HepG2 (cell line): ENCODE results near the gene TRAIP. TPM values are rescaled to one million over a fixed set of nuclear protein-coding genes. Genes with fewer than 3 reads are reported as not detected.

Experiments
- ARHGAP35 ChIP-seq: sonication (generic); formaldehyde crosslinking; IDR thresholded peaks from 2 replicates; pipeline ENCODE4 v1.9.0; 2022; ENCODE audit warnings: mild to moderate bottlenecking, inconsistent platforms, moderate library complexity, missing genetic modification reagents, borderline replicate concordance
- HNRNPL ChIP-seq: fragments of 200-400 bp; formaldehyde crosslinking; IDR thresholded peaks from 2 replicates; pipeline ENCODE4 v1.6.1; 2017; ENCODE audit warnings: mild to moderate bottlenecking, low read depth, low read length
- IRX3 ChIP-seq: sonication (generic); formaldehyde crosslinking; IDR thresholded peaks from 2 replicates; pipeline ENCODE4 v1.8.1; 2023; ENCODE audit warnings: mild to moderate bottlenecking, low read depth, missing genetic modification reagents, borderline replicate concordance
- NFYC ChIP-seq: IDR thresholded peaks from 2 replicates; pipeline ENCODE4 v1.6.1; 2016; ENCODE audit warnings: missing genetic modification reagents, missing compliant biosample characterization
- NKX3-1 ChIP-seq: sonication (generic); formaldehyde crosslinking; IDR thresholded peaks from 2 replicates; pipeline ENCODE4 v1.5.0; 2020; ENCODE audit warnings: missing genetic modification reagents
- POLR2AphosphoS5 ChIP-seq: IDR thresholded peaks from 2 replicates; pipeline ENCODE4 v1.6.1; 2012; ENCODE audit warnings: low read depth, low read length
- RAD21 ChIP-seq: fragments of 450-650 bp; formaldehyde crosslinking; IDR thresholded peaks from 2 replicates; pipeline ENCODE4 v1.5.0; 2020; ENCODE audit warnings: mild to moderate bottlenecking
- SP2 ChIP-seq: sonication (generic); formaldehyde crosslinking; IDR thresholded peaks from 2 replicates; pipeline ENCODE4 v1.5.1; 2020; ENCODE audit warnings: mild to moderate bottlenecking, missing genetic modification reagents
- ZC3H13 ChIP-seq: sonication (generic); formaldehyde crosslinking; IDR thresholded peaks from 2 replicates; pipeline ENCODE4 v1.8.1; 2023; ENCODE audit warnings: mild to moderate bottlenecking, missing genetic modification reagents, moderate library complexity
- ZNF335 ChIP-seq: sonication (generic); formaldehyde crosslinking; IDR thresholded peaks from 2 replicates; pipeline ENCODE4 v1.4.0; 2020; ENCODE audit warnings: missing genetic modification reagents
- polyA plus RNA-seq, 8 experiments: library from polyadenylated mRNA; depleted of rRNA in 3 of 8; stranded (reverse) in 7 of 8; unstranded in 1 of 8; fragments of >200 nt; fragmentation: Illumina TruSeq in 4 of 8; extraction: Trizol in 4 of 8; gene quantifications; 2 replicates each; pipeline versions ENCODE4 v1.2.1 to v1.2.3, GENCODE V29; 2011 to 2016; ENCODE audit warnings: low read depth in 4 of 8, missing spikeins in 1 of 8, mixed read lengths in 1 of 8; ENCODE audit not compliant: insufficient read depth in 1 of 8
- total RNA-seq, 5 experiments: library from RNA; depleted of rRNA; stranded (reverse); fragments of >200 nt; fragmentation: Illumina TruSeq; extraction: Trizol; gene quantifications; 2 replicates each; pipeline ENCODE4 v1.2.3, GENCODE V29; 2016; ENCODE audit warnings: low read depth in 1 of 5
- TF ChIP-seq, protein P1 (sequence below): sonication (generic); formaldehyde crosslinking; IDR thresholded peaks from 2 replicates; pipeline ENCODE4 v1.4.0; 2020; ENCODE audit warnings: mild to moderate bottlenecking, missing genetic modification reagents, borderline replicate concordance
- TF ChIP-seq, protein P2 (sequence below): sonication (generic); formaldehyde crosslinking; IDR thresholded peaks from 2 replicates; pipeline ENCODE4 v1.8.1; 2022; ENCODE audit warnings: low read depth, mild to moderate bottlenecking, missing genetic modification reagents
- TF ChIP-seq, protein P3 (sequence below): sonication (generic); formaldehyde crosslinking; IDR thresholded peaks from 2 replicates; pipeline ENCODE4 v1.5.0; 2020; ENCODE audit warnings: mild to moderate bottlenecking, missing genetic modification reagents, borderline replicate concordance
- TF ChIP-seq, protein P4 (sequence below): IDR thresholded peaks from 2 replicates; pipeline ENCODE4 v1.6.1; 2016

Gene TRAIP
- total and polyA plus RNA-seq, 2 of the 13 experiments (the other 11 are each of a cell fraction or from before 2014, with no cell fraction given) = 13.9 to 23.9 TPM

DNA sequence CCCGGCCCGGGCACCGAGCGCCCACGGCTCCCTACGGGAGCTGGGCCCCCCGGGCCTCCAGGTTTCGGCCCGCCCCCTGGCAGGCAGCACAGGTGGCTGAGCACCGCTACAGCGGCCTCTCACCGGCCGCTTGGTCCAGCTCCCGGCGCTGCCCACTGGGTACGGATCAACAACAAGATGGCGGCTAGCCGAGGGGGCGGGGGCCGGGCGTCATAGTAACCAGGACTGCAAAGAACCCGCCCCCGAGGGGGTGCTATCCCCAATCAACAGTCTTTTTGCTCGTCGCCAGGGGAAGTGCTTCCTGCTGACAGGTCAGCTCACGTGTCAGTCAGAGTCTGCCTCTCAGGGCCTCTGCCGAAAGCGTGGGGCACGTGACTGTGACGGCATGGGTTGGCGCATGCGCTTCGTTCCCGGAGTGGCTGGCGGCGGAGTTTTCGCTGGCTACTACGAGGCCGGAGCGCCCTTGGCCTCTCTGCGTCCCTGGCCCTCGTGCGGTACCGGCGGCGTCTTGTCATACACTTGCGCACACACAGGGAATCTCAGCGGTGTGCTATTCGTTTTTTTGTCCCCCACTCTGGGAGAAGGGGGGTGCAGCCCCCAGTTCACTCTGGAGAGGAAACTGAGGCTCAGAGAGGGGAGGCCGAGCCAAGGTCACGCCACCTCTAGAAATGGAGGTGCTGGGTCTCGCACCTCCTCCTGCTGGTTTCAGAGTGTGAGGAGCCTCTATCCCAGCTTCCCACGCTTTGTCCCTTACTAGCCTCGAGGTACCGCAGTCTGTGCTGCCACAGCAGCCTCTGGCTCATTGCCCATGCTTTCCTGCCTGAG, 69.8 kb downstream of the TRAIP start, which contains the start of gene IP6K1 (continued):
- TF ChIP-seq, protein P1, sequence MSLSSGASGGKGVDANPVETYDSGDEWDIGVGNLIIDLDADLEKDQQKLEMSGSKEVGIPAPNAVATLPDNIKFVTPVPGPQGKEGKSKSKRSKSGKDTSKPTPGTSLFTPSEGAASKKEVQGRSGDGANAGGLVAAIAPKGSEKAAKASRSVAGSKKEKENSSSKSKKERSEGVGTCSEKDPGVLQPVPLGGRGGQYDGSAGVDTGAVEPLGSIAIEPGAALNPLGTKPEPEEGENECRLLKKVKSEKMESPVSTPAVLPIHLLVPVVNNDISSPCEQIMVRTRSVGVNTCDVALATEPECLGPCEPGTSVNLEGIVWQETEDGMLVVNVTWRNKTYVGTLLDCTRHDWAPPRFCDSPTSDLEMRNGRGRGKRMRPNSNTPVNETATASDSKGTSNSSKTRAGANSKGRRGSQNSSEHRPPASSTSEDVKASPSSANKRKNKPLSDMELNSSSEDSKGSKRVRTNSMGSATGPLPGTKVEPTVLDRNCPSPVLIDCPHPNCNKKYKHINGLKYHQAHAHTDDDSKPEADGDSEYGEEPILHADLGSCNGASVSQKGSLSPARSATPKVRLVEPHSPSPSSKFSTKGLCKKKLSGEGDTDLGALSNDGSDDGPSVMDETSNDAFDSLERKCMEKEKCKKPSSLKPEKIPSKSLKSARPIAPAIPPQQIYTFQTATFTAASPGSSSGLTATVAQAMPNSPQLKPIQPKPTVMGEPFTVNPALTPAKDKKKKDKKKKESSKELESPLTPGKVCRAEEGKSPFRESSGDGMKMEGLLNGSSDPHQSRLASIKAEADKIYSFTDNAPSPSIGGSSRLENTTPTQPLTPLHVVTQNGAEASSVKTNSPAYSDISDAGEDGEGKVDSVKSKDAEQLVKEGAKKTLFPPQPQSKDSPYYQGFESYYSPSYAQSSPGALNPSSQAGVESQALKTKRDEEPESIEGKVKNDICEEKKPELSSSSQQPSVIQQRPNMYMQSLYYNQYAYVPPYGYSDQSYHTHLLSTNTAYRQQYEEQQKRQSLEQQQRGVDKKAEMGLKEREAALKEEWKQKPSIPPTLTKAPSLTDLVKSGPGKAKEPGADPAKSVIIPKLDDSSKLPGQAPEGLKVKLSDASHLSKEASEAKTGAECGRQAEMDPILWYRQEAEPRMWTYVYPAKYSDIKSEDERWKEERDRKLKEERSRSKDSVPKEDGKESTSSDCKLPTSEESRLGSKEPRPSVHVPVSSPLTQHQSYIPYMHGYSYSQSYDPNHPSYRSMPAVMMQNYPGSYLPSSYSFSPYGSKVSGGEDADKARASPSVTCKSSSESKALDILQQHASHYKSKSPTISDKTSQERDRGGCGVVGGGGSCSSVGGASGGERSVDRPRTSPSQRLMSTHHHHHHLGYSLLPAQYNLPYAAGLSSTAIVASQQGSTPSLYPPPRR (CRISPR knock-in tag) = 0 out of 2 replicates have a peak, but pooled peaks have one; percentile 27
- TF ChIP-seq SP2 (CRISPR knock-in tag) = peak; percentile 100
- TF ChIP-seq, protein P2, sequence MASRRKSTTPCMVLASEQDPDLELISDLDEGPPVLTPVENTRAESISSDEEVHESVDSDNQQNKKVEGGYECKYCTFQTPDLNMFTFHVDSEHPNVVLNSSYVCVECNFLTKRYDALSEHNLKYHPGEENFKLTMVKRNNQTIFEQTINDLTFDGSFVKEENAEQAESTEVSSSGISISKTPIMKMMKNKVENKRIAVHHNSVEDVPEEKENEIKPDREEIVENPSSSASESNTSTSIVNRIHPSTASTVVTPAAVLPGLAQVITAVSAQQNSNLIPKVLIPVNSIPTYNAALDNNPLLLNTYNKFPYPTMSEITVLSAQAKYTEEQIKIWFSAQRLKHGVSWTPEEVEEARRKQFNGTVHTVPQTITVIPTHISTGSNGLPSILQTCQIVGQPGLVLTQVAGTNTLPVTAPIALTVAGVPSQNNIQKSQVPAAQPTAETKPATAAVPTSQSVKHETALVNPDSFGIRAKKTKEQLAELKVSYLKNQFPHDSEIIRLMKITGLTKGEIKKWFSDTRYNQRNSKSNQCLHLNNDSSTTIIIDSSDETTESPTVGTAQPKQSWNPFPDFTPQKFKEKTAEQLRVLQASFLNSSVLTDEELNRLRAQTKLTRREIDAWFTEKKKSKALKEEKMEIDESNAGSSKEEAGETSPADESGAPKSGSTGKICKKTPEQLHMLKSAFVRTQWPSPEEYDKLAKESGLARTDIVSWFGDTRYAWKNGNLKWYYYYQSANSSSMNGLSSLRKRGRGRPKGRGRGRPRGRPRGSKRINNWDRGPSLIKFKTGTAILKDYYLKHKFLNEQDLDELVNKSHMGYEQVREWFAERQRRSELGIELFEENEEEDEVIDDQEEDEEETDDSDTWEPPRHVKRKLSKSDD (CRISPR knock-in tag) = peak; percentile 90
- 0 out of 2 replicates have a peak, but pooled peaks have one; percentile 22 for TF ChIP-seq ZNF335 (CRISPR knock-in tag)
- TF ChIP-seq IRX3 (CRISPR knock-in tag) = no peak
- TF ChIP-seq NKX3-1 (CRISPR knock-in tag) = no peak
- no peak; the same call in 1 of the 2 replicates for TF ChIP-seq RAD21 (CRISPR knock-in tag)
- 0 out of 2 replicates have a peak, but pooled peaks have one; percentile 72 for TF ChIP-seq HNRNPL
- TF ChIP-seq ZC3H13 (CRISPR knock-in tag) = peak; percentile 70; the same call in 1 of the 2 replicates
- TF ChIP-seq, protein P3, sequence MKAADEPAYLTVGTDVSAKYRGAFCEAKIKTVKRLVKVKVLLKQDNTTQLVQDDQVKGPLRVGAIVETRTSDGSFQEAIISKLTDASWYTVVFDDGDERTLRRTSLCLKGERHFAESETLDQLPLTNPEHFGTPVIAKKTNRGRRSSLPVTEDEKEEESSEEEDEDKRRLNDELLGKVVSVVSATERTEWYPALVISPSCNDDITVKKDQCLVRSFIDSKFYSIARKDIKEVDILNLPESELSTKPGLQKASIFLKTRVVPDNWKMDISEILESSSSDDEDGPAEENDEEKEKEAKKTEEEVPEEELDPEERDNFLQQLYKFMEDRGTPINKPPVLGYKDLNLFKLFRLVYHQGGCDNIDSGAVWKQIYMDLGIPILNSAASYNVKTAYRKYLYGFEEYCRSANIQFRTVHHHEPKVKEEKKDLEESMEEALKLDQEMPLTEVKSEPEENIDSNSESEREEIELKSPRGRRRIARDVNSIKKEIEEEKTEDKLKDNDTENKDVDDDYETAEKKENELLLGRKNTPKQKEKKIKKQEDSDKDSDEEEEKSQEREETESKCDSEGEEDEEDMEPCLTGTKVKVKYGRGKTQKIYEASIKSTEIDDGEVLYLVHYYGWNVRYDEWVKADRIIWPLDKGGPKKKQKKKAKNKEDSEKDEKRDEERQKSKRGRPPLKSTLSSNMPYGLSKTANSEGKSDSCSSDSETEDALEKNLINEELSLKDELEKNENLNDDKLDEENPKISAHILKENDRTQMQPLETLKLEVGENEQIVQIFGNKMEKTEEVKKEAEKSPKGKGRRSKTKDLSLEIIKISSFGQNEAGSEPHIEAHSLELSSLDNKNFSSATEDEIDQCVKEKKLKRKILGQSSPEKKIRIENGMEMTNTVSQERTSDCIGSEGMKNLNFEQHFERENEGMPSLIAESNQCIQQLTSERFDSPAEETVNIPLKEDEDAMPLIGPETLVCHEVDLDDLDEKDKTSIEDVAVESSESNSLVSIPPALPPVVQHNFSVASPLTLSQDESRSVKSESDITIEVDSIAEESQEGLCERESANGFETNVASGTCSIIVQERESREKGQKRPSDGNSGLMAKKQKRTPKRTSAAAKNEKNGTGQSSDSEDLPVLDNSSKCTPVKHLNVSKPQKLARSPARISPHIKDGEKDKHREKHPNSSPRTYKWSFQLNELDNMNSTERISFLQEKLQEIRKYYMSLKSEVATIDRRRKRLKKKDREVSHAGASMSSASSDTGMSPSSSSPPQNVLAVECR (CRISPR knock-in tag) = peak; percentile 62
- TF ChIP-seq POLR2AphosphoS5 = peak; percentile 89
- TF ChIP-seq, protein P4, sequence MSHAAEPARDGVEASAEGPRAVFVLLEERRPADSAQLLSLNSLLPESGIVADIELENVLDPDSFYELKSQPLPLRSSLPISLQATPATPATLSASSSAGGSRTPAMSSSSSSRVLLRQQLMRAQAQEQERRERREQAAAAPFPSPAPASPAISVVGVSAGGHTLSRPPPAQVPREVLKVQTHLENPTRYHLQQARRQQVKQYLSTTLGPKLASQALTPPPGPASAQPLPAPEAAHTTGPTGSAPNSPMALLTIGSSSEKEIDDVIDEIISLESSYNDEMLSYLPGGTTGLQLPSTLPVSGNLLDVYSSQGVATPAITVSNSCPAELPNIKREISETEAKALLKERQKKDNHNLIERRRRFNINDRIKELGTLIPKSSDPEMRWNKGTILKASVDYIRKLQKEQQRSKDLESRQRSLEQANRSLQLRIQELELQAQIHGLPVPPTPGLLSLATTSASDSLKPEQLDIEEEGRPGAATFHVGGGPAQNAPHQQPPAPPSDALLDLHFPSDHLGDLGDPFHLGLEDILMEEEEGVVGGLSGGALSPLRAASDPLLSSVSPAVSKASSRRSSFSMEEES (CRISPR knock-in tag) = peak; percentile 94
- peak; percentile 98 for TF ChIP-seq NFYC (CRISPR knock-in tag)
- 0 out of 2 replicates have a peak, but pooled peaks have one; percentile 55 for TF ChIP-seq ARHGAP35 (CRISPR knock-in tag)
